HCT116 (cell line): ENCODE results near the gene DTNBP1. TPM values are rescaled to one million over a fixed set of nuclear protein-coding genes. Genes with fewer than 3 reads are reported as not detected.

ENCODE experiments used
- ATAC-seq: fragments of 200-7000 bp; cut with Tn5 transposase; 2 replicates; pipeline ENCODE4 v1.9.1; 2020; ENCODE audit warnings: mild to moderate bottlenecking, moderate library complexity
- BruUV-seq: library from RNA; stranded (reverse); fragments of 400-500 nt; replicated peaks from 2 replicates; lab custom pipeline; 2021; lab: Mats Ljungman, UMichigan
- CTCF ChIA-PET: fragments of 300-600 bp; sonication (Branson Sonifier 250); formaldehyde crosslinking; loops from one replicate; lab custom pipeline; 2021; ENCODE audit warnings: antibody characterized with exemption; lab: Charles Lee
- POLR2A ChIA-PET: fragments of 300-600, 350-600 bp; sonication (Branson Sonifier 250); formaldehyde crosslinking; loops from one replicate; lab custom pipeline; 2021; ENCODE audit warnings: antibody characterized with exemption; lab: Charles Lee
- RAD21 ChIA-PET, 2 experiments: fragments of 300-600 bp; sonication (Branson Sonifier 250); formaldehyde crosslinking; loops; one replicate each; lab custom pipeline; 2023; ENCODE audit warnings: low total read pairs in 2 of 2; ENCODE audit not compliant: uncharacterized antibody in 2 of 2, unreplicated experiment in 2 of 2, low non-redundant PET in 1 of 2; lab: Charles Lee
- DNase-seq: peaks from one replicate; pipeline ENCODE4 v3.0.0-alpha.2; 2010; ENCODE audit warnings: low read depth, low spot score
- H2AFZ ChIP-seq: fragments of 200-600 bp; shearing (Covaris generic), sonication (generic); 2 replicates; pipeline ENCODE4 v1.6.1; 2017; ENCODE audit warnings: low read depth, mixed run types, mixed read lengths, antibody characterized with exemption, low read length; ENCODE audit not compliant: poor library complexity, severe bottlenecking
- H3K27ac ChIP-seq: 2 replicates; pipeline ENCODE4 v1.5.1; 2012; ENCODE audit warnings: low read depth, low read length
- H3K27me3 ChIP-seq: fragments of 200-600 bp; sonication (generic); 2 replicates; pipeline ENCODE4 v1.6.1; 2016; ENCODE audit warnings: mixed run types, low read length, mixed read lengths; ENCODE audit not compliant: insufficient read depth
- H3K36me3 ChIP-seq, 2 experiments: fragments of 200-500 bp in 1 of 2; fragments of 200-600 bp in 1 of 2; sonication (Bioruptor generic) in 1 of 2; sonication (generic) in 1 of 2; 2 replicates each; pipeline versions ENCODE4 v1.5.1 to v1.6.1; 2014 to 2016; ENCODE audit warnings: low read length in 2 of 2, inconsistent platforms in 1 of 2, mixed read lengths in 1 of 2, mixed run types in 1 of 2; ENCODE audit not compliant: insufficient read depth in 2 of 2, control insufficient read depth in 1 of 2
- H3K4me1 ChIP-seq, 2 experiments: fragments of 200-600 bp in 1 of 2; sonication (generic) in 1 of 2; 2 replicates each; pipeline versions ENCODE4 v1.5.1 to v1.6.1; 2012 to 2017; ENCODE audit warnings: low read length in 2 of 2, inconsistent platforms in 1 of 2, mild to moderate bottlenecking in 1 of 2, mixed read lengths in 1 of 2, mixed run types in 1 of 2, moderate library complexity in 1 of 2; ENCODE audit not compliant: insufficient read depth in 2 of 2, control insufficient read depth in 1 of 2
- H3K4me2 ChIP-seq: fragments of 200-600 bp; sonication (generic); 2 replicates; pipeline ENCODE4 v1.6.1; 2017; ENCODE audit warnings: mixed run types, low read length, mixed read lengths
- H3K4me3 ChIP-seq, 2 experiments: fragments of 200-600 bp in 1 of 2; sonication (generic) in 1 of 2; replicated peaks in 1 of 2; 2 replicates each; pipeline ENCODE4 v1.5.1; 2011 to 2016; ENCODE audit warnings: low read length in 2 of 2, control low read depth in 1 of 2, low read depth in 1 of 2, mild to moderate bottlenecking in 1 of 2, mixed read lengths in 1 of 2, mixed run types in 1 of 2
- H3K79me2 ChIP-seq: fragments of 200-600 bp; sonication (generic); 2 replicates; pipeline ENCODE4 v1.6.1; 2017; ENCODE audit warnings: mild to moderate bottlenecking, mixed run types, low read length, moderate library complexity, mixed read lengths; ENCODE audit not compliant: insufficient read depth
- H3K9ac ChIP-seq: fragments of 200-600 bp; sonication (generic); 2 replicates; pipeline ENCODE4 v1.6.1; 2016; ENCODE audit warnings: low read length, mixed read lengths
- H3K9me2 ChIP-seq: fragments of 200-600 bp; sonication (generic), shearing (Covaris generic); 2 replicates; pipeline ENCODE4 v1.6.1; 2017; ENCODE audit warnings: mixed run types, mild to moderate bottlenecking, moderate library complexity; ENCODE audit not compliant: insufficient read depth
- H3K9me3 ChIP-seq, 2 experiments: fragments of 200-500 bp in 1 of 2; fragments of 200-600 bp in 1 of 2; sonication (Bioruptor generic) in 1 of 2; sonication (generic) in 1 of 2; 2 replicates each; pipeline ENCODE4 v1.6.1; 2014 to 2017; ENCODE audit warnings: low read length in 2 of 2, mixed read lengths in 2 of 2, inconsistent platforms in 1 of 2, low read depth in 1 of 2, mild to moderate bottlenecking in 1 of 2, mixed run types in 1 of 2, moderate library complexity in 1 of 2; ENCODE audit not compliant: control insufficient read depth in 1 of 2, insufficient read depth in 1 of 2
- H4K20me1 ChIP-seq: fragments of 200-600 bp; sonication (generic), shearing (Covaris generic); 2 replicates; pipeline ENCODE4 v1.6.1; 2017; ENCODE audit warnings: mixed run types, mild to moderate bottlenecking, moderate library complexity; ENCODE audit not compliant: insufficient read depth
- CBX3 ChIP-seq: IDR thresholded peaks from 2 replicates; pipeline ENCODE4 v1.6.1; 2012; ENCODE audit warnings: low read depth
- CTCF ChIP-seq, 3 experiments: fragments of 200-600 bp in 1 of 3; sonication (generic) in 1 of 3; IDR thresholded peaks in 2 of 3; conservative IDR thresholded peaks in 1 of 3; 2 replicates each; pipeline ENCODE4 v1.5.1; 2012 to 2017; ENCODE audit warnings: low read depth in 2 of 3, low read length in 2 of 3, antibody characterized with exemption in 1 of 3, borderline replicate concordance in 1 of 3, control low read depth in 1 of 3, mild to moderate bottlenecking in 1 of 3, mixed read lengths in 1 of 3, mixed run types in 1 of 3, moderate library complexity in 1 of 3; ENCODE audit not compliant: insufficient read depth in 1 of 3
- EZH2phosphoT487 ChIP-seq: fragments of 200-600 bp; IDR thresholded peaks from 2 replicates; pipeline ENCODE4 v1.6.1; 2018; ENCODE audit warnings: antibody characterized with exemption, borderline replicate concordance
- FOSL1 ChIP-seq: IDR thresholded peaks from 2 replicates; pipeline ENCODE4 v1.6.1; 2012; ENCODE audit warnings: low read depth
- POLR2A ChIP-seq: IDR thresholded peaks from 2 replicates; pipeline ENCODE4 v1.7.0; 2011; ENCODE audit warnings: borderline replicate concordance; ENCODE audit not compliant: insufficient read depth, insufficient read length; ENCODE audit errors: extremely low read depth
- RAD21 ChIP-seq: IDR thresholded peaks from 2 replicates; pipeline ENCODE4 v1.6.1; 2012; ENCODE audit warnings: low read depth, mild to moderate bottlenecking
- YY1 ChIP-seq: IDR thresholded peaks from 2 replicates; pipeline ENCODE4 v1.6.1; 2011; ENCODE audit warnings: low read length, low read depth, moderate library complexity, mild to moderate bottlenecking; ENCODE audit not compliant: insufficient replicate concordance; ENCODE audit errors: extremely low read depth
- intact Hi-C: fragments of 100-400 bp; cut with micrococcal nuclease; formaldehyde crosslinking; loops from 2 replicates; pipeline ENCODE4 v1.10.0; 2022
- total RNA-seq: library from RNA; stranded (reverse); gene quantifications from one replicate; pipeline ENCODE4 v1.2.1, GENCODE V29; 2021; ENCODE audit not compliant: unreplicated experiment
- TF ChIP-seq, protein P1 (sequence below): IDR thresholded peaks from 2 replicates; pipeline ENCODE4 v1.6.1; 2011; ENCODE audit warnings: mild to moderate bottlenecking, low read length, moderate library complexity; ENCODE audit not compliant: insufficient replicate concordance; ENCODE audit errors: extremely low read depth

DTNBP1 gene
- total RNA-seq, 1 experiment from 2014 or later = 16.7 TPM

DNA sequence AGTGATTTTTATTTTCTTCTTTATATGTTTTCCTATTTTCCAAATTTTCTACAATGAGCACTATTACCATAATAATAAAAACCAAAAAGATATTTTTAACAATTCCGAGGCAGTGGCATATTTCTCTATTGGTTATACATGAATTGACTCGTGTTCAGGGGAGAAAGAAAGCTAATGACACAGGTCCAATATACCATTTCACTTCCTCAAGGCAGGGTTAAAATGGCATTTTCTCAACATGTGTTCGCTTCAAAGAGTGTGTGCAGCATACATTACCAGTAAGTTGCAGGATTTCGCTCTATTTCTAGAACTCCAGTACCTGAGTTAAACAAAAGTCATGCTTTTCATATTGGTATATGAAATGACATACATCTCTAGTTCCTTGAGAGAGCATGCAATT lies 35.1 kb upstream of the DTNBP1 start:
- ChIA-PET POLR2A (no interaction called here), CTCF (no interaction called here), RAD21 (no interaction called here)
- no peak for DNase-seq
- intact Hi-C loops = no loop called here
- H2AFZ ChIP-seq = no peak overlapping the region
- no TSS peak for BruUV-seq
- H3K79me2 ChIP-seq = no peaks in the 10 kb centered on the region
- H3K9ac ChIP-seq = no peak overlapping the region
- no peak overlapping the region for H3K4me2 ChIP-seq
- no peak overlapping the region for H3K4me3 ChIP-seq
- H3K9me3 ChIP-seq = no peaks in the 10 kb centered on the region
- H4K20me1 ChIP-seq = no peaks in the 10 kb centered on the region
- no peaks in the 10 kb centered on the region for H3K4me1 ChIP-seq
- no peaks in the 10 kb centered on the region for H3K27me3 ChIP-seq
- no peak for ATAC-seq
- no peaks in the 10 kb centered on the region for H3K9me2 ChIP-seq
- TF ChIP-seq YY1 = no peak
- no peaks in the 10 kb centered on the region for H3K36me3 ChIP-seq
- no peak overlapping the region for H3K27ac ChIP-seq

DNA sequence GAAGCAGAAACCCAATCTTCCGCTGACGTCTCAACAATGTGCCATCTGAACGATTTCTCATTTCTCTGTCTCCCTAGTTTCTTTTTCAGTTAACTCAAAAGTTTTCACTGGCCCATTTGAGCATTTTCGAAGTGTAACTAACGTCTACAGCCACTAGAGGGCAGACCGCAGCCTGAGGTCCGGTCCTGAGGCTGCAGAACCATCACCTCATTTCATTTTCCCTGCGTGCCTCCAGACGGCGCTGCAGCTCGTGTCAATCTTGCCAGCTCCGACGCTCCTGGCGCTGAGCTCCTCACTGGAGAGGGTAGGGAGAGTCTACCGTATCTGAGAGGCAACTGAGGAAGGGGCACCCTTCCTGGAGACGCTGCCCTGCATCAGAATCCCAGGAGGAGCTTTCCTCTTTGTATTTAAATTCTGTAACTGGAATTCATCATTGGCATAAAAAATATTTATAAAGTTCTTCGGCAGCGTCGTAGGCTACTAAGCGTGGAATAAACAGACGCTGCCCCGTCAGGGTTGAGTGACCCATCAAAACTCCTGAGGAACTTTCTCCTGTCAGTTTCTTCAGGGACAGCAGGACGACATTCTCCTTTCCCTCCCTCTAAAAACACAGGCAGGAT lies 28.5 kb upstream of the DTNBP1 start:
- Histone ChIP-seq H3K4me2 (peak overlapping the region; percentile 61), H3K4me1 (no peaks in the 10 kb centered on the region), H3K4me3 (no peak overlapping the region), H3K27me3 (no peaks in the 10 kb centered on the region), H3K9me2 (no peaks in the 10 kb centered on the region), H2AFZ (peak overlapping the region; percentile 84), H3K27ac (no peak overlapping the region), H3K9ac (no peak overlapping the region), H3K9me3 (no peaks in the 10 kb centered on the region), H4K20me1 (no peaks in the 10 kb centered on the region), H3K36me3 (no peaks in the 10 kb centered on the region), H3K79me2 (no peaks in the 10 kb centered on the region)
- ATAC-seq = peak; percentile 100
- peak; percentile 78 for DNase-seq
- ChIA-PET POLR2A (interaction anchor here (0.8 to 1.1 kb wide), 3 partner anchors 437 to 515 kb away, joined by 3 to 5 read pairs (median 3); partner anchors contain the start of gene MYLIP), CTCF (interaction anchor here (0.6 to 1.9 kb wide), 17 partner anchors 11 to 518 kb away, joined by 3 to 52 read pairs (median 3); partner anchors contain the start of gene MYLIP), RAD21 (interaction anchor here (0.6 to 1.0 kb wide), 5 partner anchors 222 to 514 kb away, joined by 3 to 5 read pairs (median 3); no protein-coding TSS in a partner anchor)
- intact Hi-C loops = loop anchor here (1.0 kb wide), 4 partner anchors 438 to 515 kb away; partner anchors contain the start of gene MYLIP
- no TSS peak for BruUV-seq
- TF ChIP-seq FOSL1 = no peak
- no peak for TF ChIP-seq EZH2phosphoT487
- peak; percentile 47; the same call in 1 of the 2 replicates for TF ChIP-seq CBX3
- no peak for TF ChIP-seq POLR2A
- TF ChIP-seq RAD21 = peak; percentile 99
- TF ChIP-seq, protein P1, sequence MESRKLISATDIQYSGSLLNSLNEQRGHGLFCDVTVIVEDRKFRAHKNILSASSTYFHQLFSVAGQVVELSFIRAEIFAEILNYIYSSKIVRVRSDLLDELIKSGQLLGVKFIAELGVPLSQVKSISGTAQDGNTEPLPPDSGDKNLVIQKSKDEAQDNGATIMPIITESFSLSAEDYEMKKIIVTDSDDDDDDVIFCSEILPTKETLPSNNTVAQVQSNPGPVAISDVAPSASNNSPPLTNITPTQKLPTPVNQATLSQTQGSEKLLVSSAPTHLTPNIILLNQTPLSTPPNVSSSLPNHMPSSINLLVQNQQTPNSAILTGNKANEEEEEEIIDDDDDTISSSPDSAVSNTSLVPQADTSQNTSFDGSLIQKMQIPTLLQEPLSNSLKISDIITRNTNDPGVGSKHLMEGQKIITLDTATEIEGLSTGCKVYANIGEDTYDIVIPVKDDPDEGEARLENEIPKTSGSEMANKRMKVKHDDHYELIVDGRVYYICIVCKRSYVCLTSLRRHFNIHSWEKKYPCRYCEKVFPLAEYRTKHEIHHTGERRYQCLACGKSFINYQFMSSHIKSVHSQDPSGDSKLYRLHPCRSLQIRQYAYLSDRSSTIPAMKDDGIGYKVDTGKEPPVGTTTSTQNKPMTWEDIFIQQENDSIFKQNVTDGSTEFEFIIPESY = no peak
- TF ChIP-seq CTCF (IDR thresholded peaks at IDR 0.05 in 2 of 3, conservative IDR thresholded peaks at IDR 0.05 in 1 of 3; ENCODE audit: borderline replicate concordance in 1 of 3, insufficient read depth in 1 of 3, low read depth in 2 of 3, low read length in 2 of 3) = peak; percentile 100
